ENCODE measurements around the gene AGBL4.

- TF ChIP-seq ZNF174 (tag by site-specific recombination; IDR thresholded peaks at IDR 0.05) (no peak), YY1 (tag by site-specific recombination; IDR thresholded peaks at IDR 0.05) (no peak)
Observed at GRCh38 chr1:48790397-48790796, 1233.4 kb downstream of the AGBL4 start.

Measured in HEK293 (cell line).